CD4-positive, CD25-positive, alpha-beta regulatory T cell (primary cell): ENCODE measurements around the gene MMP7. TPM values are rescaled to one million over a fixed set of nuclear protein-coding genes. Genes with fewer than 3 reads are reported as not detected.

Experiments
- ATAC-seq, 2 donors: fragments of 150-1000 bp; cut with Tn5 transposase; one replicate each; pipeline ENCODE4 v1.10.0; 2021; ENCODE audit warnings: low read depth in 2 of 2, moderate number of reproducible peaks in 2 of 2, moderate library complexity in 1 of 2
- DNase-seq, 3 donors: peaks; one replicate each; pipeline versions ENCODE4 v3.0.0 to v3.0.0-alpha.2; 2012 to 2022; ENCODE audit warnings: mixed read lengths in 1 of 3
- H3K27ac ChIP-seq: one replicate; pipeline ENCODE4 v1.7.0; 2013; ENCODE audit warnings: mild to moderate bottlenecking, low read length; ENCODE audit not compliant: insufficient read depth, poor library complexity, severe bottlenecking
- H3K27me3 ChIP-seq: one replicate; pipeline ENCODE4 v1.7.0; 2013; ENCODE audit warnings: low read length; ENCODE audit not compliant: control insufficient read depth, insufficient read depth
- H3K36me3 ChIP-seq: one replicate; pipeline ENCODE4 v1.7.0; 2013; ENCODE audit warnings: mild to moderate bottlenecking, low read length, moderate library complexity; ENCODE audit not compliant: control insufficient read depth, insufficient read depth
- H3K4me1 ChIP-seq: 2 replicates; pipeline ENCODE4 v1.7.0; 2013; ENCODE audit warnings: mild to moderate bottlenecking, low read length; ENCODE audit not compliant: insufficient read depth, control insufficient read depth, poor library complexity, severe bottlenecking
- H3K4me3 ChIP-seq: one replicate; pipeline ENCODE4 v1.7.0; 2013; ENCODE audit warnings: low read depth, mild to moderate bottlenecking, low read length, moderate library complexity
- H3K9me3 ChIP-seq, 2 experiments: 1 replicate in 1 of 2; 2 replicates in 1 of 2; pipeline ENCODE4 v1.7.0; 2013; ENCODE audit warnings: low read length in 2 of 2, mild to moderate bottlenecking in 1 of 2, moderate library complexity in 1 of 2; ENCODE audit not compliant: control insufficient read depth in 2 of 2
- H3K27ac Mint-ChIP-seq, 3 donors: one replicate each; pipeline ENCODE4 v1.8.0; 2020 to 2022; ENCODE audit warnings: mild to moderate bottlenecking in 3 of 3, mixed read lengths in 3 of 3, moderate library complexity in 2 of 3
- H3K27me3 Mint-ChIP-seq: one replicate; pipeline ENCODE4 v1.8.0; 2022; ENCODE audit warnings: mild to moderate bottlenecking, mixed read lengths
- H3K36me3 Mint-ChIP-seq: one replicate; pipeline ENCODE4 v1.8.0; 2020; ENCODE audit warnings: mixed read lengths
- H3K4me1 Mint-ChIP-seq, 4 donors: one replicate each; pipeline ENCODE4 v1.8.0; 2020 to 2022; ENCODE audit warnings: mixed read lengths in 4 of 4, mild to moderate bottlenecking in 1 of 4
- H3K4me3 Mint-ChIP-seq, 4 donors: one replicate each; pipeline ENCODE4 v1.8.0; 2020 to 2022; ENCODE audit warnings: mild to moderate bottlenecking in 4 of 4, mixed read lengths in 4 of 4, moderate library complexity in 3 of 4
- H3K9me3 Mint-ChIP-seq, 7 donors: one replicate each; pipeline ENCODE4 v1.8.0; 2020 to 2022; ENCODE audit warnings: mixed read lengths in 7 of 7, mild to moderate bottlenecking in 3 of 7, moderate library complexity in 2 of 7
- polyA plus RNA-seq, 4 donors: library from polyadenylated mRNA; unstranded; fragments of 300-500 nt; fragmentation: Illumina TruSeq; gene quantifications; one replicate each; pipeline ENCODE4 v1.2.3, GENCODE V29; 2021
- total RNA-seq: library from RNA; stranded (reverse); gene quantifications from one replicate; pipeline ENCODE4 v1.2.3, GENCODE V29; 2022

The MMP7 gene
- total and polyA plus RNA-seq, 5 donors from 2014 or later: 0.16 TPM; not detected in 4

GRCh38 chr11:102522312-102523188 is 8.0 kb downstream of the MMP7 start:
- no peak for DNase-seq
- ATAC-seq: no peak
- H3K27ac Mint-ChIP-seq: no peak overlapping the region
- H3K9me3 ChIP-seq: no peaks in the 10 kb centered on the region
- no peaks in the 10 kb centered on the region for H3K9me3 Mint-ChIP-seq
- peaks cover 38% of the 10 kb centered on the region for H3K27me3 Mint-ChIP-seq
- no peak overlapping the region for H3K4me3 Mint-ChIP-seq
- no peak overlapping the region for H3K27ac ChIP-seq
- no peak overlapping the region for H3K4me3 ChIP-seq
- H3K4me1 ChIP-seq: no peaks in the 10 kb centered on the region
- peaks cover 14% of the 10 kb centered on the region for H3K27me3 ChIP-seq
- H3K36me3 ChIP-seq: no peaks in the 10 kb centered on the region
- H3K36me3 Mint-ChIP-seq: peaks cover 4% of the 10 kb centered on the region
- H3K4me1 Mint-ChIP-seq: peaks cover 0 to 7% (median 3%) of the 10 kb centered on the region in 4 donors

GRCh38 chr11:102521121-102521520 is 9.4 kb downstream of the MMP7 start:
- Histone ChIP-seq H3K36me3 (no peaks in the 10 kb centered on the region), H3K9me3 (no peaks in the 10 kb centered on the region), H3K27me3 (peaks cover 14% of the 10 kb centered on the region), H3K4me3 (no peak overlapping the region), H3K4me1 (no peaks in the 10 kb centered on the region), H3K27ac (no peak overlapping the region)
- Mint-ChIP-seq H3K27me3 (peaks cover 49% of the 10 kb centered on the region), H3K27ac (no peak overlapping the region), H3K4me3 (no peak overlapping the region), H3K9me3 (no peaks in the 10 kb centered on the region), H3K4me1 (peaks cover 0 to 5% (median under 1%) of the 10 kb centered on the region in 4 donors), H3K36me3 (peaks cover 4% of the 10 kb centered on the region)
- no peak for ATAC-seq
- no peak for DNase-seq

- H3K27ac Mint-ChIP-seq: no peak overlapping the region
- no peaks in the 10 kb centered on the region for H3K9me3 Mint-ChIP-seq
- peaks cover 4% of the 10 kb centered on the region for H3K36me3 Mint-ChIP-seq
- ATAC-seq (no peak), DNase-seq (no peak)
- no peaks in the 10 kb centered on the region for H3K9me3 ChIP-seq
- peaks cover 0 to 5% (median under 1%) of the 10 kb centered on the region in 4 donors for H3K4me1 Mint-ChIP-seq
- H3K27ac ChIP-seq: no peak overlapping the region
- no peaks in the 10 kb centered on the region for H3K4me1 ChIP-seq
- H3K27me3 ChIP-seq: peaks cover 15% of the 10 kb centered on the region
- H3K4me3 ChIP-seq: no peak overlapping the region
- H3K4me3 Mint-ChIP-seq: no peak overlapping the region
- H3K27me3 Mint-ChIP-seq: peaks cover 53% of the 10 kb centered on the region
- no peaks in the 10 kb centered on the region for H3K36me3 ChIP-seq
Measured at GRCh38 chr11:102520514-102520913, 10.0 kb downstream of the MMP7 start.

GRCh38 chr11:102518296-102519094 is 12.1 kb downstream of the MMP7 start:
- Histone ChIP-seq H3K4me1 (no peaks in the 10 kb centered on the region), H3K27me3 (peaks cover 15% of the 10 kb centered on the region), H3K27ac (no peak overlapping the region), H3K4me3 (no peak overlapping the region), H3K36me3 (no peaks in the 10 kb centered on the region), H3K9me3 (no peaks in the 10 kb centered on the region)
- H3K27ac Mint-ChIP-seq: no peak overlapping the region
- peaks cover 4% of the 10 kb centered on the region for H3K36me3 Mint-ChIP-seq
- H3K9me3 Mint-ChIP-seq: no peaks in the 10 kb centered on the region
- ATAC-seq (no peak), DNase-seq (peak in 1 of 3 donors; percentile 39)
- peaks cover 66% of the 10 kb centered on the region for H3K27me3 Mint-ChIP-seq
- H3K4me3 Mint-ChIP-seq: no peak overlapping the region
- peaks cover 0 to 5% (median under 1%) of the 10 kb centered on the region in 4 donors for H3K4me1 Mint-ChIP-seq

- Histone ChIP-seq H3K36me3 (no peaks in the 10 kb centered on the region), H3K27me3 (peaks cover 16% of the 10 kb centered on the region), H3K4me3 (no peak overlapping the region), H3K4me1 (no peaks in the 10 kb centered on the region), H3K9me3 (no peaks in the 10 kb centered on the region), H3K27ac (no peak overlapping the region)
- Mint-ChIP-seq H3K4me1 (peaks cover 0 to 4% (median under 1%) of the 10 kb centered on the region in 4 donors), H3K4me3 (no peak overlapping the region), H3K36me3 (peaks cover 4% of the 10 kb centered on the region), H3K27me3 (peaks cover 74% of the 10 kb centered on the region), H3K27ac (no peak overlapping the region), H3K9me3 (no peaks in the 10 kb centered on the region)
- ATAC-seq (no peak), DNase-seq (no peak)
Measured at GRCh38 chr11:102517670-102518069, 12.9 kb downstream of the MMP7 start.

GRCh38 chr11:102516179-102516578 is 14.4 kb downstream of the MMP7 start:
- Histone ChIP-seq H3K36me3 (no peaks in the 10 kb centered on the region), H3K4me3 (no peak overlapping the region), H3K27me3 (peaks cover 15% of the 10 kb centered on the region), H3K27ac (no peak overlapping the region), H3K9me3 (no peaks in the 10 kb centered on the region), H3K4me1 (no peaks in the 10 kb centered on the region)
- H3K27ac Mint-ChIP-seq: no peak overlapping the region
- peaks cover 67% of the 10 kb centered on the region for H3K27me3 Mint-ChIP-seq
- no peak for DNase-seq
- peaks cover 0 to 1% (median 0%) of the 10 kb centered on the region in 4 donors for H3K4me1 Mint-ChIP-seq
- H3K4me3 Mint-ChIP-seq: no peak overlapping the region
- no peaks in the 10 kb centered on the region for H3K9me3 Mint-ChIP-seq
- no peak for ATAC-seq
- peaks cover 4% of the 10 kb centered on the region for H3K36me3 Mint-ChIP-seq

GRCh38 chr11:102513869-102514268 is 16.7 kb downstream of the MMP7 start:
- no peaks in the 10 kb centered on the region for H3K9me3 Mint-ChIP-seq
- Histone ChIP-seq H3K9me3 (no peaks in the 10 kb centered on the region), H3K27ac (no peak overlapping the region), H3K27me3 (peaks cover 6% of the 10 kb centered on the region), H3K4me3 (no peak overlapping the region), H3K36me3 (no peaks in the 10 kb centered on the region), H3K4me1 (no peaks in the 10 kb centered on the region)
- H3K27me3 Mint-ChIP-seq: peaks cover 47% of the 10 kb centered on the region
- H3K4me3 Mint-ChIP-seq: no peak overlapping the region
- no peak overlapping the region for H3K27ac Mint-ChIP-seq
- ATAC-seq (no peak), DNase-seq (no peak)
- H3K36me3 Mint-ChIP-seq: no peaks in the 10 kb centered on the region
- no peaks in the 10 kb centered on the region for H3K4me1 Mint-ChIP-seq
